Caco-2 (cell line): Measurements from ENCODE around the gene DBH. TPM values are rescaled to one million over a fixed set of nuclear protein-coding genes. Genes with fewer than 3 reads are reported as not detected.

Experiments
- BruUV-seq: library from RNA; stranded (reverse); fragments of 400-500 nt; replicated peaks from 2 replicates; lab custom pipeline; 2021; lab: Mats Ljungman, UMichigan
- CTCF ChIA-PET: fragments of 300-600 bp; sonication (Branson Sonifier 250); formaldehyde crosslinking; loops from one replicate; lab custom pipeline; 2022; ENCODE audit warnings: antibody characterized with exemption; lab: Charles Lee
- POLR2A ChIA-PET: fragments of 300-600 bp; sonication (Branson Sonifier 250); formaldehyde crosslinking; loops from one replicate; lab custom pipeline; 2022; ENCODE audit warnings: antibody characterized with exemption; lab: Charles Lee
- DNase-seq, 2 experiments: peaks; one replicate each; pipeline versions ENCODE4 v3.0.0 to v3.0.0-alpha.2; 2020 to 2022
- H3K27me3 ChIP-seq: replicated peaks from 2 replicates; pipeline ENCODE4 v1.6.0; 2011; ENCODE audit warnings: low read length; ENCODE audit not compliant: control insufficient read depth, insufficient read depth
- H3K36me3 ChIP-seq: 2 replicates; pipeline ENCODE4 v1.5.1; 2011; ENCODE audit warnings: low read length; ENCODE audit not compliant: control insufficient read depth, insufficient read depth
- H3K4me1 ChIP-seq: fragments of 250-450 bp; sonication (Bioruptor Pico); 2 replicates; pipeline ENCODE4 v1.5.1; 2020; ENCODE audit warnings: mild to moderate bottlenecking
- H3K4me3 ChIP-seq: 2 replicates; pipeline ENCODE4 v1.5.1; 2011; ENCODE audit warnings: low read depth, mild to moderate bottlenecking, control low read depth, low read length
- H3K9me3 ChIP-seq: fragments of 250-450 bp; sonication (Bioruptor Pico); 2 replicates; pipeline ENCODE4 v1.5.1; 2020; ENCODE audit warnings: mild to moderate bottlenecking, moderate library complexity
- H3K27ac Mint-ChIP-seq: one replicate; pipeline ENCODE4 v1.8.0; 2022; ENCODE audit warnings: mixed read lengths; ENCODE audit not compliant: unreplicated experiment
- H3K27me3 Mint-ChIP-seq: one replicate; pipeline ENCODE4 v1.8.0; 2022; ENCODE audit warnings: mixed read lengths; ENCODE audit not compliant: insufficient read depth, unreplicated experiment
- H3K36me3 Mint-ChIP-seq: one replicate; pipeline ENCODE4 v1.8.0; 2022; ENCODE audit warnings: mild to moderate bottlenecking, mixed read lengths; ENCODE audit not compliant: insufficient read depth, unreplicated experiment
- H3K4me1 Mint-ChIP-seq: one replicate; pipeline ENCODE4 v1.8.0; 2022; ENCODE audit warnings: low read depth, mixed read lengths; ENCODE audit not compliant: unreplicated experiment
- H3K4me3 Mint-ChIP-seq: one replicate; pipeline ENCODE4 v1.8.0; 2022; ENCODE audit warnings: mild to moderate bottlenecking, moderate library complexity, mixed read lengths; ENCODE audit not compliant: unreplicated experiment
- H3K9me3 Mint-ChIP-seq: one replicate; pipeline ENCODE4 v1.8.0; 2022; ENCODE audit warnings: mixed read lengths; ENCODE audit not compliant: unreplicated experiment
- CTCF ChIP-seq, 2 experiments: fragments of 200-600 bp in 1 of 2; IDR thresholded peaks; 1 replicate in 1 of 2; 2 replicates in 1 of 2; pipeline versions ENCODE4 v1.5.1 to v1.8.0; 2011 to 2022; ENCODE audit warnings: antibody characterized with exemption in 1 of 2, control low read depth in 1 of 2, inconsistent platforms in 1 of 2, low read depth in 1 of 2, low read length in 1 of 2, mild to moderate bottlenecking in 1 of 2, moderate library complexity in 1 of 2; ENCODE audit not compliant: insufficient read depth in 1 of 2, severe bottlenecking in 1 of 2, unreplicated experiment in 1 of 2
- intact Hi-C: fragments of 100-400 bp; cut with micrococcal nuclease; formaldehyde crosslinking; loops from one replicate; pipeline ENCODE4 v1.10.0; 2022; ENCODE audit not compliant: unreplicated experiment
- total RNA-seq: library from RNA; stranded (reverse); gene quantifications from 2 replicates; pipeline ENCODE4 v1.2.3, GENCODE V29; 2022

The DBH gene
- total RNA-seq, 1 experiment from 2014 or later = not detected

GRCh38 chr9:133598978-133599377 is 37.2 kb upstream of the DBH start:
- Histone ChIP-seq H3K27me3 (no peaks in the 10 kb centered on the region), H3K36me3 (no peaks in the 10 kb centered on the region), H3K4me1 (no peaks in the 10 kb centered on the region), H3K9me3 (peaks cover 14% of the 10 kb centered on the region), H3K4me3 (no peak overlapping the region)
- BruUV-seq = no TSS peak
- ChIA-PET POLR2A (no interaction called here), CTCF (no interaction called here)
- no peak for TF ChIP-seq CTCF (IDR thresholded peaks at IDR 0.05; ENCODE audit: insufficient read depth in 1 of 2, low read depth in 1 of 2, low read length in 1 of 2, severe bottlenecking in 1 of 2, unreplicated experiment in 1 of 2)
- intact Hi-C loops = no loop called here
- peaks cover 14% of the 10 kb centered on the region for H3K9me3 Mint-ChIP-seq
- H3K4me1 Mint-ChIP-seq = no peaks in the 10 kb centered on the region
- peaks cover 4% of the 10 kb centered on the region for H3K27me3 Mint-ChIP-seq
- no peak overlapping the region for H3K27ac Mint-ChIP-seq
- DNase-seq = no peak
- no peaks in the 10 kb centered on the region for H3K36me3 Mint-ChIP-seq
- no peak overlapping the region for H3K4me3 Mint-ChIP-seq

DNA sequence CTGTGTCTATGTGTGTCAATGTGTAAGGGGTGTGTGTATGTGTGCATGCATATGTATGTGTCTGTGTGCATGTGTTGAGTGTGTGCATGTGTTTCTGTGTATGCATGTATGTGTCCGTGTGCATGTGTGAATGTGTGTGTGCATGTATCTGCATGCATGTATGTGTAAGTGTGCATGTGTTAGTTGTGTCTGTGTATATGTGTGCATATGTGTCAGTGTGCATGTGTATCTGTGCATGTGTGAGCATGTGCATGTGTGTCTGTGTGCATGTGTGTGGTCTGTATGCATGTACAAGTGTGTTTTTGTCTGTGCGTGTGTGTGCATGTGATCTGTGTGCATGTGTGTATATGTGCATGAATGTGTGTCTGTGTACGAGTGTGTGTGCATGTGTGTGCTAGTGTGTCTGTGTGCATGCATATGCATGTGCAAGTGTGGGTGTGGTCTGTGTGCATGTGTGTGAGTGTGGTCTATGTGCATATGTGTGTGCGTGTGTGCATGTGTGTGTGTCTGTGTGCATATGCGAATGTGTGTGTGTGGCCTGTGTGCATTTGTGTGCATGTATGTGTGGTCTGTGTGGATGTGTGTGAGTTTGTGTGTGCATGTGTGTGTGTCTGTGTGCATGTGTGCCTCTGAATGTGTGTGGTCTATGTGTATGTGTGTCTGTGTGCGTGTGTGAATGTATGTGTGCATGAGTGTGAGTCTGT is 36.5 kb upstream of the DBH start:
- no peaks in the 10 kb centered on the region for H3K36me3 ChIP-seq
- no peaks in the 10 kb centered on the region for H3K27me3 ChIP-seq
- H3K27me3 Mint-ChIP-seq = peaks cover 5% of the 10 kb centered on the region
- H3K27ac Mint-ChIP-seq = no peak overlapping the region
- intact Hi-C loops = no loop called here
- no peaks in the 10 kb centered on the region for H3K4me1 Mint-ChIP-seq
- ChIA-PET POLR2A (no interaction called here), CTCF (no interaction called here)
- no peak for TF ChIP-seq CTCF (IDR thresholded peaks at IDR 0.05; ENCODE audit: insufficient read depth in 1 of 2, low read depth in 1 of 2, low read length in 1 of 2, severe bottlenecking in 1 of 2, unreplicated experiment in 1 of 2)
- peaks cover 14% of the 10 kb centered on the region for H3K9me3 ChIP-seq
- peaks cover 14% of the 10 kb centered on the region for H3K9me3 Mint-ChIP-seq
- H3K4me3 ChIP-seq = no peak overlapping the region
- H3K4me1 ChIP-seq = no peaks in the 10 kb centered on the region
- H3K36me3 Mint-ChIP-seq = no peaks in the 10 kb centered on the region
- BruUV-seq = no TSS peak
- no peak overlapping the region for H3K4me3 Mint-ChIP-seq
- no peak for DNase-seq

DNA sequence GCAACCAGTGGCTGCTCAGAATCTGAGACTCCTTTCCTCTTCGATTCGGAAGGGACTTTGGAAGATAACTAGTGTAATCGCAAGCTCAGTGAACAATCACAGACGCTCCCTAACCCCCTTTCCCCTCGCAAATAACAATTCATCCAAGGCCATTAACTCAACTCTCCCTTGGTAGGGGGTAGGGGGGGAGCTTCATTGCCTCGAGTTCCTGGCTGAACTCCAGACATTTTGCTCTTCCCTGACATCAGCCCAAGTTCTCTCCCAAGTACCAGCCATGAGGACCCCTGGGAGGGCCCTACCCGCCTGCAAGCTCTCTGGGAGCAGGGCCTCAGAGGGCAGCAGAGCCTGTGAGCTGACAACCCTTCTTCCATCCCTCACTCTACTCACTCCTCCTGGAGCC is 35.4 kb upstream of the DBH start:
- POLR2A ChIA-PET = no interaction called here
- Mint-ChIP-seq H3K27me3 (peaks cover 6% of the 10 kb centered on the region), H3K27ac (no peak overlapping the region)

More for the DNA sequence above, 35.4 kb upstream of the DBH start:
- Mint-ChIP-seq H3K36me3 (no peaks in the 10 kb centered on the region), H3K4me3 (no peak overlapping the region), H3K9me3 (peaks cover 14% of the 10 kb centered on the region), H3K4me1 (no peaks in the 10 kb centered on the region)
- DNase-seq = no peak
- no peaks in the 10 kb centered on the region for H3K27me3 ChIP-seq
- peaks cover 14% of the 10 kb centered on the region for H3K9me3 ChIP-seq
- H3K4me3 ChIP-seq = no peak overlapping the region
- no TSS peak for BruUV-seq
- H3K36me3 ChIP-seq = no peaks in the 10 kb centered on the region
- intact Hi-C loops = no loop called here
- CTCF ChIA-PET = no interaction called here
- TF ChIP-seq CTCF (IDR thresholded peaks at IDR 0.05; ENCODE audit: insufficient read depth in 1 of 2, low read depth in 1 of 2, low read length in 1 of 2, severe bottlenecking in 1 of 2, unreplicated experiment in 1 of 2) = no peak
- no peaks in the 10 kb centered on the region for H3K4me1 ChIP-seq
